Measurements from ENCODE around the gene VPS11.
A peak's percentile ranks its signal among the peaks of the same experiment; 100 is the strongest.

Gene VPS11

GRCh38 chr11:119087747-119088241, 20.2 kb downstream of the VPS11 start:
- TF ChIP-seq CTCF (IDR thresholded peaks at IDR 0.05; ENCODE audit: low read depth, low read length, missing control alignments), result no peak
- no peak for DNase-seq (ENCODE audit: extremely low read depth, low read depth)
- no peak overlapping the region for H3K4me3 ChIP-seq (replicated peaks; ENCODE audit: low read depth, low read length)

- no peak overlapping the region for H3K4me3 ChIP-seq (replicated peaks; ENCODE audit: low read depth, low read length)
- DNase-seq (ENCODE audit: extremely low read depth, low read depth), result no peak
- TF ChIP-seq CTCF (IDR thresholded peaks at IDR 0.05; ENCODE audit: low read depth, low read length, missing control alignments), result no peak
Observed at GRCh38 chr11:119088406-119088805, 20.8 kb downstream of the VPS11 start.

- no peak for DNase-seq (ENCODE audit: extremely low read depth, low read depth)
- no peak overlapping the region for H3K4me3 ChIP-seq (replicated peaks; ENCODE audit: low read depth, low read length)
- TF ChIP-seq CTCF (IDR thresholded peaks at IDR 0.05; ENCODE audit: low read depth, low read length, missing control alignments), result no peak
Observed at GRCh38 chr11:119089319-119089718, 21.7 kb downstream of the VPS11 start.

GRCh38 chr11:119091178-119091577, 23.6 kb downstream of the VPS11 start:
- no peak overlapping the region for H3K4me3 ChIP-seq (replicated peaks; ENCODE audit: low read depth, low read length)
- no peak for DNase-seq (ENCODE audit: extremely low read depth, low read depth)

GRCh38 chr11:119091966-119092879, 24.6 kb downstream of the VPS11 start:
- TF ChIP-seq CTCF (IDR thresholded peaks at IDR 0.05; ENCODE audit: low read depth, low read length, missing control alignments), result no peak
- H3K4me3 ChIP-seq (replicated peaks; ENCODE audit: low read depth, low read length), result peak overlapping the region; percentile 89
- DNase-seq (ENCODE audit: extremely low read depth, low read depth), result no peak

More at GRCh38 chr11:119091178-119091577, 23.6 kb downstream of the VPS11 start:
- no peak for TF ChIP-seq CTCF (IDR thresholded peaks at IDR 0.05; ENCODE audit: low read depth, low read length, missing control alignments)

GRCh38 chr11:119092880-119093842, 25.5 kb downstream of the VPS11 start:
- H3K4me3 ChIP-seq (replicated peaks; ENCODE audit: low read depth, low read length), result peak overlapping the region; percentile 89
- no peak for TF ChIP-seq CTCF (IDR thresholded peaks at IDR 0.05; ENCODE audit: low read depth, low read length, missing control alignments)
- no peak for DNase-seq (ENCODE audit: extremely low read depth, low read depth)

Data from HFF-Myc (cell line).